ENCODE data around the gene ANXA11.
"Not testable (repeated sequence)": the region's sequence is repeated elsewhere in the genome, so short reads cannot be mapped to it uniquely, and the experiment has no call there.

ANXA11 gene

GRCh38 chr10:80148166-80148805 is 57.1 kb downstream of the ANXA11 start:
- no peak overlapping the region for H3K4me2 ChIP-seq (ENCODE audit: low read length)
- H3K79me2 ChIP-seq, result no peaks in the 10 kb centered on the region
- no peaks in the 10 kb centered on the region for H3K27me3 ChIP-seq (ENCODE audit: control insufficient read depth, insufficient read depth, low read length)
- H3K27ac ChIP-seq, result no peak overlapping the region
- H3K9me3 ChIP-seq (ENCODE audit: control insufficient read depth, low read length), result no peaks in the 10 kb centered on the region
- TF ChIP-seq CTCF (IDR thresholded peaks at IDR 0.05), result no peak
- H3K4me3 ChIP-seq (ENCODE audit: low read depth, low read length), result no peak overlapping the region
- no peaks in the 10 kb centered on the region for H3K36me3 ChIP-seq (ENCODE audit: control insufficient read depth, insufficient read depth, low read length)
- H3K9ac ChIP-seq, result no peak overlapping the region
- H2AFZ ChIP-seq, result no peak overlapping the region
- H3K4me1 ChIP-seq, result peaks cover 7% of the 10 kb centered on the region

DNA sequence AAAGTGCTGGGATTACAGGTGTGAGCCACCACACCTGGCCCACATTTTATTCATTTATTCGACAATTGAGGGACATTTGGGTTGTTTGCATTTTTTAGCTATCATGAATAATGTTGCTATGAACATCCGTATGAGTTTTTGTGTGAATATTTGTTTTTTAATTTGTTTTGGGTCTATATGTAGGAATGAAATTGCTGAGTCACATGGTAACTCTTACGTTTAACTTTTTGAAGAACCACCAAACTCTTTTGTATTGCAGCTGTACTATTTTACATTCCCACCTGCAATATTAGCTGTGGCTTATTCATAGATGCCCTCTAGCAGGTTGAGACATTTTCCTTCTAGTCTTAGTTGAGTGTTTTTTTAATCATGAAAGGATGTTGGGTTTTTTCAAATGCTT is 58.4 kb downstream of the ANXA11 start:
- H3K4me2 ChIP-seq (ENCODE audit: low read length), result no peak overlapping the region
- no peaks in the 10 kb centered on the region for H3K36me3 ChIP-seq (ENCODE audit: control insufficient read depth, insufficient read depth, low read length)
- H3K9me3 ChIP-seq (ENCODE audit: control insufficient read depth, low read length), result no peaks in the 10 kb centered on the region
- H3K79me2 ChIP-seq, result no peaks in the 10 kb centered on the region
- H2AFZ ChIP-seq, result no peak overlapping the region
- no peak overlapping the region for H3K27ac ChIP-seq
- no peak overlapping the region for H3K9ac ChIP-seq
- peaks cover 7% of the 10 kb centered on the region for H3K4me1 ChIP-seq
- H3K27me3 ChIP-seq (ENCODE audit: control insufficient read depth, insufficient read depth, low read length), result no peaks in the 10 kb centered on the region
- H3K4me3 ChIP-seq (ENCODE audit: low read depth, low read length), result no peak overlapping the region
- no peak for TF ChIP-seq CTCF (IDR thresholded peaks at IDR 0.05)

- not testable (repeated sequence) for H3K9ac ChIP-seq; H2AFZ ChIP-seq; H3K79me2 ChIP-seq; H3K4me3 ChIP-seq (ENCODE audit: low read depth, low read length); H3K9me3 ChIP-seq (ENCODE audit: control insufficient read depth, low read length); H3K27me3 ChIP-seq (ENCODE audit: control insufficient read depth, insufficient read depth, low read length); H3K4me1 ChIP-seq; H3K36me3 ChIP-seq (ENCODE audit: control insufficient read depth, insufficient read depth, low read length); H3K4me2 ChIP-seq (ENCODE audit: low read length); H3K27ac ChIP-seq
These were observed 59.7 kb downstream of the ANXA11 start for GRCh38 chr10:80145406-80146308.

DNA sequence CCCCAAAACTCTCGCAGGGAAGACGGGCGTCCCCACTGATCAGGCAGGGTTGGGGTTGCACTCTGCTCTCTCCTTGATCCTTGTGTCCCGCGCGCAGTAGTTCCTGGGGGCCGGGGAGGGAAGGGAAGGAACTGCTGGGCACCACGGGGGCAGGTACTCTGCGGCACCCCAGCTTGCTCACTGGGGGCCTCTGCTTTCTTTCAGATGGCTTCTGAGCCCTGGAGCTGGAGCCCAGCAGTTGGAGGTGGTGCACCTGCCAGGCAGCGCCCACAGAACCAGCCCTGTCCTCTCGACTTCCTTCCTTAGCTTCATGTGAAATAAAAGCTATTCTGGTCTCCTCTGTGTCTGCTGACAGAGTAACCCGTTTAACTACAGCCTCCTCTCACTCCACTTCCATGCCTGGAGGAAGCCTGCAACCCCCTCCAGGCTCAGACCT is 60.6 kb downstream of the ANXA11 start:
- no peaks in the 10 kb centered on the region for H3K9me3 ChIP-seq (ENCODE audit: control insufficient read depth, low read length)
- no peak overlapping the region for H3K27ac ChIP-seq
- H3K27me3 ChIP-seq (ENCODE audit: control insufficient read depth, insufficient read depth, low read length), result no peaks in the 10 kb centered on the region
- peaks cover 7% of the 10 kb centered on the region for H3K4me1 ChIP-seq
- no peak for TF ChIP-seq CTCF (IDR thresholded peaks at IDR 0.05)
- H2AFZ ChIP-seq, result peak overlapping the region; percentile 3
- no peak overlapping the region for H3K4me3 ChIP-seq (ENCODE audit: low read depth, low read length)
- no peaks in the 10 kb centered on the region for H3K36me3 ChIP-seq (ENCODE audit: control insufficient read depth, insufficient read depth, low read length)
- no peak overlapping the region for H3K9ac ChIP-seq
- H3K79me2 ChIP-seq, result no peaks in the 10 kb centered on the region
- no peak overlapping the region for H3K4me2 ChIP-seq (ENCODE audit: low read length)

DNA sequence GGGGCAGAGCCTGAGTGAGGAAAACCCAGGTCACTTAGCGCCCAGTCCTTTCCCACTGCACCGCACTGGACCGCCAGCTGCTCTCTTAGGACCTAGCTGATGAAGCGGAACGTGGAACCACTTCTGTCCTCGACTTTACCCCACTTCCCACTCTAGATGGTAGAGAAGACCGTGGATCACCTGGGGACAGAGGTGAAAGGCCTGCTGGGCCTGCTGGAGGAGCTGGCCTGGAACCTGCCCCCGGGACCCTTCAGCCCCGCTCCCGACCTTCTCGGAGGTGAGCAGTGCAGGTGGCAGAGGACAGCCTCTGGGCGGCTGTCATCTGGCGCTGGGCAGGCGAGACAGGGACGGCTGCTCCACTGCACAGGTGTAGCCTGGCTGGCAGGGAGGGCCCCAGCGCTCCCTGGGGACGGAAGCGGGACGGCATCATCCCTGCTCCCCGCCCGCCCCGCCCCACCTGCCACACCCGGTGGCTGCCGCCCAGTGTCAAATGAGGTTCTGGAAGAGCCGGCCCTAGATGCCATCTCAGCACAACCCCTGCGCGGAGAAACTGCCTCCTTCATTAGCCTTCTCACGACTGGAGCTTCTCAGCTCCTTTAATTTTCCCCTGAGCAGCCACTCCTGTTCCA is 61.2 kb downstream of the ANXA11 start:
- H3K27ac ChIP-seq, result no peak overlapping the region
- peak overlapping the region; percentile 18 for H2AFZ ChIP-seq
- no peak overlapping the region for H3K4me3 ChIP-seq (ENCODE audit: low read depth, low read length)
- no peaks in the 10 kb centered on the region for H3K27me3 ChIP-seq (ENCODE audit: control insufficient read depth, insufficient read depth, low read length)
- no peaks in the 10 kb centered on the region for H3K36me3 ChIP-seq (ENCODE audit: control insufficient read depth, insufficient read depth, low read length)
- H3K9ac ChIP-seq, result no peak overlapping the region
- no peaks in the 10 kb centered on the region for H3K79me2 ChIP-seq
- H3K4me1 ChIP-seq, result peaks cover 7% of the 10 kb centered on the region
- H3K4me2 ChIP-seq (ENCODE audit: low read length), result peak overlapping the region; percentile 2
- TF ChIP-seq CTCF (IDR thresholded peaks at IDR 0.05), result no peak
- no peaks in the 10 kb centered on the region for H3K9me3 ChIP-seq (ENCODE audit: control insufficient read depth, low read length)

Measured in parathyroid adenoma (tissue), 2 donors.